A673 (cell line): ENCODE data around the gene ERBB2. TPM values are rescaled to one million over a fixed set of nuclear protein-coding genes. Genes with fewer than 3 reads are reported as not detected.

ENCODE experiments used
- BruUV-seq: library from RNA; stranded (reverse); fragments of 400-500 nt; replicated peaks from 2 replicates; lab custom pipeline; 2021; lab: Mats Ljungman, UMichigan
- CTCF ChIA-PET: fragments of 300-600 bp; sonication (Branson Sonifier 250); formaldehyde crosslinking; loops from one replicate; lab custom pipeline; 2022; ENCODE audit warnings: antibody characterized with exemption; lab: Charles Lee
- POLR2A ChIA-PET: fragments of 300-600 bp; sonication (Branson Sonifier 250); formaldehyde crosslinking; loops from one replicate; lab custom pipeline; 2022; ENCODE audit warnings: antibody characterized with exemption; ENCODE audit not compliant: low non-redundant PET; lab: Charles Lee
- DNase-seq: peaks from one replicate; pipeline ENCODE4 v3.0.0-alpha.2; 2015; ENCODE audit warnings: low spot score
- H3K27ac ChIP-seq: fragments of 200-600 bp; sonication (generic); 2 replicates; pipeline ENCODE4 v1.5.1; 2016; ENCODE audit warnings: mixed run types, low read depth, mild to moderate bottlenecking, mixed read lengths, antibody characterized with exemption, low read length; ENCODE audit not compliant: poor library complexity, severe bottlenecking
- H3K27me3 ChIP-seq: fragments of 200-600 bp; sonication (generic); replicated peaks from 2 replicates; pipeline ENCODE4 v1.6.1; 2017; ENCODE audit warnings: mixed run types, low read depth, mild to moderate bottlenecking, mixed read lengths, antibody characterized with exemption, low read length; ENCODE audit not compliant: insufficient read depth, poor library complexity
- H3K36me3 ChIP-seq: fragments of 200-600 bp; sonication (generic); 2 replicates; pipeline ENCODE4 v1.6.1; 2016; ENCODE audit warnings: mixed run types, mild to moderate bottlenecking, mixed read lengths, antibody characterized with exemption, low read length; ENCODE audit not compliant: insufficient read depth, poor library complexity, severe bottlenecking
- H3K4me1 ChIP-seq: fragments of 200-600 bp; sonication (generic); 2 replicates; pipeline ENCODE4 v1.6.1; 2017; ENCODE audit warnings: mixed run types, mild to moderate bottlenecking, mixed read lengths, antibody characterized with exemption, low read length; ENCODE audit not compliant: insufficient read depth, poor library complexity, severe bottlenecking
- H3K4me3 ChIP-seq: fragments of 200-600 bp; sonication (generic); 2 replicates; pipeline ENCODE4 v1.5.1; 2016; ENCODE audit warnings: low read depth, mixed run types, mild to moderate bottlenecking, mixed read lengths, low read length; ENCODE audit not compliant: poor library complexity, severe bottlenecking
- H3K9me3 ChIP-seq: fragments of 200-600 bp; sonication (generic); 2 replicates; pipeline ENCODE4 v1.6.1; 2016; ENCODE audit warnings: mixed run types, low read depth, mild to moderate bottlenecking, mixed read lengths, antibody characterized with exemption, low read length; ENCODE audit not compliant: poor library complexity, severe bottlenecking
- CTCF ChIP-seq: fragments of 300-800, 200-600 bp; sonication (generic); conservative IDR thresholded peaks from 2 replicates; pipeline ENCODE4 v1.5.1; 2017; ENCODE audit warnings: low read depth, mild to moderate bottlenecking, antibody characterized with exemption, low read length, moderate library complexity, mixed read lengths
- EZH2 ChIP-seq: fragments of 200-600 bp; sonication (generic); IDR thresholded peaks from 2 replicates; pipeline ENCODE4 v1.6.1; 2017; ENCODE audit warnings: borderline replicate concordance, low read depth, mild to moderate bottlenecking, mixed read lengths, antibody characterized with exemption, low read length; ENCODE audit not compliant: poor library complexity, severe bottlenecking
- intact Hi-C: fragments of 100-400 bp; cut with micrococcal nuclease; formaldehyde crosslinking; loops from one replicate; pipeline ENCODE4 v1.10.0; 2022; ENCODE audit not compliant: unreplicated experiment
- microRNA-seq: library from miRNA; unstranded; fragments of <30 nt; microRNA quantifications from one replicate; pipeline ENCODE4 v1.2.0, GENCODE V29; 2021
- total RNA-seq: library from RNA; stranded (reverse); gene quantifications from 2 replicates; pipeline ENCODE4 v1.2.3, GENCODE V29; 2021

ERBB2 gene
- total RNA-seq, 1 experiment from 2014 or later, result 11.1 TPM

DNA sequence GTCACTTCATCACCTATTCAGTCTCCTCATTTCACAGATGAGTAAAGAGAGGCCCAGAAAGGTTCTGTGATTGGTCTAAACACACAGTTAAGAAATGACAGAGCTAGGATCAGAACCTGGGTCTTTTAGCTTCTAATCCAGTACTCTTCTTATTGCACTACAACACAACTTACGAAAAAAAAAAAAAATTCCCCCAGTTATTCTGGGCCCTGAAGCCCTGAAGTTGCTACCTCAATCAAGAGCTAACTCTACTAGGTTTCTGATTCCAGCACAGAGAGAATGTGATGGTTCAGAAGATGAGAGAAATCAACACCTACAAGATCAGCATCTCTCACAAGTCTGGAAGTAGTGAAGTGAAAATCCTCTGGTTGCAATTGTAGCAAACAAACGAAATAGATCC is 75.2 kb downstream of the ERBB2 start:
- ChIA-PET POLR2A (no interaction called here), CTCF (no interaction called here)
- Histone ChIP-seq H3K4me3 (no peak overlapping the region), H3K9me3 (no peaks in the 10 kb centered on the region), H3K4me1 (no peaks in the 10 kb centered on the region), H3K27ac (no peak overlapping the region), H3K27me3 (no peaks in the 10 kb centered on the region), H3K36me3 (no peaks in the 10 kb centered on the region)
- no peak for DNase-seq
- intact Hi-C loops, result no loop called here
- TF ChIP-seq CTCF, result no peak
- no peak for TF ChIP-seq EZH2
- no TSS peak for BruUV-seq

DNA sequence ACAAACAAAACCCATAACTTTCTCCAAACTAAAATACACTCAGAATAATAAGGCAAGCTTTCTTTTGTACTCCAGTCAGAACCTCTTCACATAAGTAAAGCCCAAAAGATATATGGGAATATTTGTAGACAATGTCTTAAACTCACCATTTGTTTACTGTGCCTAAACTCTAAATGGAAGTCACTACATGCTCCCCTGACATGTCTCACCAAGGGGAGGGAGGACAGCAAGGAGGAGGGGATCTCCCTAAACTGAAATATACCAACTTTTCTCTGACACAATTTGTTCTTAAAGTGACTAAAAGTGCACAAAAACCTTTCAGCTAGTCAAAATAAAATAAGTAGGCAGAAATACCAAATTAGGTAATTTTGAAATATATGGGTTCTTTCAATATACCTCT is 76.4 kb downstream of the ERBB2 start:
- intact Hi-C loops, result no loop called here
- H3K9me3 ChIP-seq, result no peaks in the 10 kb centered on the region
- ChIA-PET CTCF (no interaction called here), POLR2A (no interaction called here)
- TF ChIP-seq EZH2 (no peak), CTCF (no peak)
- no peak for DNase-seq
- H3K4me3 ChIP-seq, result no peak overlapping the region
- no peaks in the 10 kb centered on the region for H3K27me3 ChIP-seq
- no peaks in the 10 kb centered on the region for H3K4me1 ChIP-seq
- H3K36me3 ChIP-seq, result no peaks in the 10 kb centered on the region
- H3K27ac ChIP-seq, result no peak overlapping the region
- no TSS peak for BruUV-seq

DNA sequence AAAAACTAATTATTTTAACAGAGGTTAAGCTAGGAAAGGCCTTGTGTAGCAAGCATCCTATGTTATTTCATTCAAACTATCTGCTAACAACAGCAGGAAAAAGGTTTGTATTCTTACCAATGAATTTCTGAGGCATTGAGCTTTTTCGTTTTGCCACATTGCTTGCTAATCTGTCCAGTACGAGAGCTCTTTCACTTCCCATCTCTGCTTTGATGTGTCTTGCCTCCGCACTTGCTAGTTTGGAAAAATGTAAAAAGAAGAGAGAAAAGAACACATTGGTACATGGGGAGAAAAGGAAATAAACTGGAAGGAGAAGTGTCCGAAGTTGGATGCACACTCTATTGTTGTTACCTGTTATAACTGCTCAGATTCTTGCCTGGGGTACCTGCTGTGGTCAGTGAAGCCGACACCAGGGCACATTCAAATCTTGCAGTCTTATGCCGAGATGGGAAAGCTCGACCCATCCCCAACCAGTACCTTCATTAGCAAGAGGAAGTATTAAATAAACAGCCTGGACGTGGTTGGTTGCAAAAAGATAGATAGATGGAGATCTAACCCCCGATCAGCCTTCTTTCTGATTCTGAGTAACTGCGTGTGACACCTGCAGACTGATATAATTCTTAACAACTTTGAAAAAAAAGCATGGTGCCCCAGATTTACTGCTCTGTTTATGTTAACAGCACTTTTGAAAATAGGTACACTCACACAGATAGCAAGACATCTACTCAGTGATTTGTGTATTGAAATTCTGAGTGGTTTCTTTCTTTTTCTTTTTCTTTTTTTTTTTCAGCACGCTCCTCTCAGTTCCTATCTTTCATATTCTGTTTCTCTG is 77.9 kb downstream of the ERBB2 start:
- H3K4me1 ChIP-seq, result no peaks in the 10 kb centered on the region
- POLR2A ChIA-PET, result no interaction called here
- no peaks in the 10 kb centered on the region for H3K9me3 ChIP-seq
- no peaks in the 10 kb centered on the region for H3K27me3 ChIP-seq
- TF ChIP-seq EZH2 (no peak), CTCF (no peak)
- intact Hi-C loops, result no loop called here
- H3K27ac ChIP-seq, result no peak overlapping the region
- H3K4me3 ChIP-seq, result no peak overlapping the region
- no TSS peak for BruUV-seq
- H3K36me3 ChIP-seq, result no peaks in the 10 kb centered on the region
- DNase-seq, result no peak
- CTCF ChIA-PET, result no interaction called here

Small RNA genes lying within 50 kb of the gene (microRNA-seq; reads per million reads assigned to microRNA genes)
- gene MIR4728, result 1.6 reads per million

Other genes with a start within 250 kb of the ERBB2 start
- 39.2 and 41.5 TPM in 2 replicates for gene MED1, start 248.8 kb upstream of the ERBB2 start, total RNA-seq
- gene CDK12, start 238.6 kb upstream of the ERBB2 start, total RNA-seq, result 43.5 TPM in 2 replicates
- gene NEUROD2, start 92.1 kb upstream of the ERBB2 start, total RNA-seq, result not detected in 2 replicates
- 8.2 and 11.7 TPM in 2 replicates for gene PPP1R1B, start 73.1 kb upstream of the ERBB2 start, total RNA-seq
- gene STARD3, start 62.9 kb upstream of the ERBB2 start, total RNA-seq, result 21.3 and 31.4 TPM in 2 replicates
- gene TCAP, start 34.7 kb upstream of the ERBB2 start, total RNA-seq, result 0.54 and 0.79 TPM in 2 replicates
- gene PNMT, start 31.6 kb upstream of the ERBB2 start, total RNA-seq, result not detected in 2 replicates
- 3.6 and 7.6 TPM in 2 replicates for gene PGAP3, start 12.0 kb upstream of the ERBB2 start, total RNA-seq
- gene MIEN1, start 30.5 kb downstream of the ERBB2 start, total RNA-seq, result 30.5 and 33.5 TPM in 2 replicates
- gene GRB7, start 37.9 kb downstream of the ERBB2 start, total RNA-seq, result 0.62 and 0.63 TPM in 2 replicates
- not detected in 2 replicates for gene IKZF3, start 164.2 kb downstream of the ERBB2 start, total RNA-seq
- not detected in 2 replicates for gene ZPBP2, start 168.1 kb downstream of the ERBB2 start, total RNA-seq
- gene GSDMB, start 218.6 kb downstream of the ERBB2 start, total RNA-seq, result 5.0 and 5.3 TPM in 2 replicates
- gene ORMDL3, start 227.5 kb downstream of the ERBB2 start, total RNA-seq, result 18.0 and 20.8 TPM in 2 replicates
- not detected in 2 replicates for gene LRRC3C, start 227.7 kb downstream of the ERBB2 start, total RNA-seq